ENCODE measurements around the gene D2HGDH. TPM values are rescaled to one million over a fixed set of nuclear protein-coding genes. Genes with fewer than 3 reads are reported as not detected.
A peak's percentile ranks its signal among the peaks of the same experiment; 100 is the strongest.

Gene D2HGDH
- total and polyA plus RNA-seq, 9 of the 15 experiments (the other 6 are each of a cell fraction or from before 2014, with no cell fraction given): 0.39 to 30.8 (median 10.3) TPM

DNA sequence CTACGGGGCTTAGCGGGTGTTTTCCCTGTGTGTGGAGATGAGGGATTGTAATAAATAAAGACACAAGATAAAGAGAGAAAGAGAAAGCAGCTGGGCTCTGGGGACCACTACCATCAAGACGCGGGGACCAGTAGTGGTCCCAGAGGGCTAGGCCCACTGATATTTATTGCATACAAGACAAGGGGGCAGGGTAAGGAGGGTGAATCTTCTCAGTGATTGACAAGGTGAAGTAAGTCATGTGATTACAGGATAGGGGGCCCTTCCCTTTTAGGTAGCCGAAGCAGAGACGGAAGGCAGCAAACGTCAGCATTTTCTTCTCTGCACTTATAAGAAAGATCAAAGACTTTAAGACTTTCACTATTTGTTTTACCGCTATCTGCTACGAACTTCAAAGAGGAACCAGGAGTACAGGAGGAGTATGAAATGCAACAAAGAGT lies 37.7 kb downstream of the D2HGDH start:
- ChIA-PET CTCF (ENCODE audit: low intra/inter-chr PET ratio) (no interaction called here), POLR2A (no interaction called here)
- H3K4me3 ChIP-seq: no peak overlapping the region
- H3K79me2 ChIP-seq (ENCODE audit: control insufficient read depth, insufficient read depth, low read length): no peaks in the 10 kb centered on the region
- intact Hi-C loops (cut with micrococcal nuclease) (no loop called here), in situ Hi-C loops (cut with MboI) (no loop called here)
- H3K4me1 ChIP-seq (replicated peaks in 1 of 2; ENCODE audit: control insufficient read depth in 2 of 2, insufficient read depth in 2 of 2, low read length in 2 of 2): peaks cover 0 to 61% of the 10 kb centered on the region in 2 experiments; a peak in 2 of 5 replicates
- FAIRE-seq (no peak), DNase-seq (ENCODE audit: extremely low read depth in 1 of 4, low spot score in 3 of 4) (no peak), ATAC-seq (no peak)
- no peaks in the 10 kb centered on the region for H3K27me3 ChIP-seq (ENCODE audit: control insufficient read depth in 2 of 2, insufficient read depth in 2 of 2, low read length in 2 of 2)
- no peaks in the 10 kb centered on the region for H4K20me1 ChIP-seq (replicated peaks; ENCODE audit: control insufficient read depth, insufficient read depth, low read length)
- H3K27ac ChIP-seq (ENCODE audit: extremely low read depth, low read depth, low read length): no peak overlapping the region
- H3K9me1 ChIP-seq (ENCODE audit: control insufficient read depth, insufficient read depth, low read length): no peaks in the 10 kb centered on the region
- no peak overlapping the region for H3K4me2 ChIP-seq (ENCODE audit: insufficient read depth, low read length)
- no peaks in the 10 kb centered on the region for H3K9me3 ChIP-seq (replicated peaks; ENCODE audit: control insufficient read depth, insufficient read depth, low read depth, low read length)
- H3K9ac ChIP-seq (ENCODE audit: insufficient read depth in 1 of 2, low read depth in 2 of 2, low read length in 2 of 2): no peak overlapping the region
- H3K36me3 ChIP-seq (ENCODE audit: control insufficient read depth, insufficient read depth, low read length): no peaks in the 10 kb centered on the region
- no TSS peak for BruUV-seq (replicated peaks)
- WGBS (ENCODE audit: insufficient coverage, low coverage, missing lambda C conversion rate): 58% methylated on average over 9 of the region's 9 CpGs
- H2AFZ ChIP-seq (ENCODE audit: low read depth, low read length): no peak overlapping the region
- TF ChIP-seq NONO (IDR thresholded peaks at IDR 0.05; ENCODE audit: low read depth in 2 of 2, low read length in 1 of 2) (no peak), FOXK1 (CRISPR knock-in tag; IDR thresholded peaks at IDR 0.05; ENCODE audit: borderline replicate concordance) (no peak), TRIM28 (IDR thresholded peaks at IDR 0.05) (no peak), MEIS2 (IDR thresholded peaks at IDR 0.05; ENCODE audit: partially characterized antibody) (no peak), C11orf30 (IDR thresholded peaks at IDR 0.05; ENCODE audit: low read depth) (peak; percentile 49; the same call in 1 of the 2 replicates), ZNF444 (CRISPR knock-in tag; IDR thresholded peaks at IDR 0.05) (no peak), PTRF (tag; IDR thresholded peaks at IDR 0.05) (no peak), ZSCAN32 (CRISPR knock-in tag; IDR thresholded peaks at IDR 0.05) (no peak), NCOA4 (IDR thresholded peaks at IDR 0.05; ENCODE audit: partially characterized antibody) (no peak), NFE2L1 (tag; IDR thresholded peaks at IDR 0.05; ENCODE audit: borderline replicate concordance, low read depth) (no peak), POLR2H (tag; IDR thresholded peaks at IDR 0.05; ENCODE audit: low read depth) (no peak), MAFF (IDR thresholded peaks at IDR 0.05; ENCODE audit: low read length) (peak; percentile 32), CTBP1 (IDR thresholded peaks at IDR 0.05; ENCODE audit: borderline replicate concordance) (no peak)
- TF ChIP-seq, protein P1, sequence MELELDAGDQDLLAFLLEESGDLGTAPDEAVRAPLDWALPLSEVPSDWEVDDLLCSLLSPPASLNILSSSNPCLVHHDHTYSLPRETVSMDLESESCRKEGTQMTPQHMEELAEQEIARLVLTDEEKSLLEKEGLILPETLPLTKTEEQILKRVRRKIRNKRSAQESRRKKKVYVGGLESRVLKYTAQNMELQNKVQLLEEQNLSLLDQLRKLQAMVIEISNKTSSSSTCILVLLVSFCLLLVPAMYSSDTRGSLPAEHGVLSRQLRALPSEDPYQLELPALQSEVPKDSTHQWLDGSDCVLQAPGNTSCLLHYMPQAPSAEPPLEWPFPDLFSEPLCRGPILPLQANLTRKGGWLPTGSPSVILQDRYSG (tag; conservative IDR thresholded peaks at IDR 0.05; ENCODE audit: low read depth): no peak
- TF ChIP-seq, protein P2, sequence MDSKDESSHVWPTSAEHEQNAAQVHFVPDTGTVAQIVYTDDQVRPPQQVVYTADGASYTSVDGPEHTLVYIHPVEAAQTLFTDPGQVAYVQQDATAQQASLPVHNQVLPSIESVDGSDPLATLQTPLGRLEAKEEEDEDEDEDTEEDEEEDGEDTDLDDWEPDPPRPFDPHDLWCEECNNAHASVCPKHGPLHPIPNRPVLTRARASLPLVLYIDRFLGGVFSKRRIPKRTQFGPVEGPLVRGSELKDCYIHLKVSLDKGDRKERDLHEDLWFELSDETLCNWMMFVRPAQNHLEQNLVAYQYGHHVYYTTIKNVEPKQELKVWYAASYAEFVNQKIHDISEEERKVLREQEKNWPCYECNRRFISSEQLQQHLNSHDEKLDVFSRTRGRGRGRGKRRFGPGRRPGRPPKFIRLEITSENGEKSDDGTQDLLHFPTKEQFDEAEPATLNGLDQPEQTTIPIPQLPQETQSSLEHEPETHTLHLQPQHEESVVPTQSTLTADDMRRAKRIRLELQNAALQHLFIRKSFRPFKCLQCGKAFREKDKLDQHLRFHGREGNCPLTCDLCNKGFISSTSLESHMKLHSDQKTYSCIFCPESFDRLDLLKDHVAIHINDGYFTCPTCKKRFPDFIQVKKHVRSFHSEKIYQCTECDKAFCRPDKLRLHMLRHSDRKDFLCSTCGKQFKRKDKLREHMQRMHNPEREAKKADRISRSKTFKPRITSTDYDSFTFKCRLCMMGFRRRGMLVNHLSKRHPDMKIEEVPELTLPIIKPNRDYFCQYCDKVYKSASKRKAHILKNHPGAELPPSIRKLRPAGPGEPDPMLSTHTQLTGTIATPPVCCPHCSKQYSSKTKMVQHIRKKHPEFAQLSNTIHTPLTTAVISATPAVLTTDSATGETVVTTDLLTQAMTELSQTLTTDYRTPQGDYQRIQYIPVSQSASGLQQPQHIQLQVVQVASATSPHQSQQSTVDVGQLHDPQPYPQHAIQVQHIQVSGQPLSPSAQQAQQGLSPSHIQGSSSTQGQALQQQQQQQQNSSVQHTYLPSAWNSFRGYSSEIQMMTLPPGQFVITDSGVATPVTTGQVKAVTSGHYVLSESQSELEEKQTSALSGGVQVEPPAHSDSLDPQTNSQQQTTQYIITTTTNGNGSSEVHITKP (IDR thresholded peaks at IDR 0.05; ENCODE audit: partially characterized antibody): no peak
- TF ChIP-seq, protein P3, sequence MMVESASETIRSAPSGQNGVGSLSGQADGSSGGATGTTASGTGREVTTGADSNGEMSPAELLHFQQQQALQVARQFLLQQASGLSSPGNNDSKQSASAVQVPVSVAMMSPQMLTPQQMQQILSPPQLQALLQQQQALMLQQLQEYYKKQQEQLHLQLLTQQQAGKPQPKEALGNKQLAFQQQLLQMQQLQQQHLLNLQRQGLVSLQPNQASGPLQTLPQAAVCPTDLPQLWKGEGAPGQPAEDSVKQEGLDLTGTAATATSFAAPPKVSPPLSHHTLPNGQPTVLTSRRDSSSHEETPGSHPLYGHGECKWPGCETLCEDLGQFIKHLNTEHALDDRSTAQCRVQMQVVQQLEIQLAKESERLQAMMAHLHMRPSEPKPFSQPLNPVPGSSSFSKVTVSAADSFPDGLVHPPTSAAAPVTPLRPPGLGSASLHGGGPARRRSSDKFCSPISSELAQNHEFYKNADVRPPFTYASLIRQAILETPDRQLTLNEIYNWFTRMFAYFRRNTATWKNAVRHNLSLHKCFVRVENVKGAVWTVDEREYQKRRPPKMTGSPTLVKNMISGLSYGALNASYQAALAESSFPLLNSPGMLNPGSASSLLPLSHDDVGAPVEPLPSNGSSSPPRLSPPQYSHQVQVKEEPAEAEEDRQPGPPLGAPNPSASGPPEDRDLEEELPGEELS (CRISPR knock-in tag; IDR thresholded peaks at IDR 0.05; ENCODE audit: borderline replicate concordance): no peak
